ENCODE data around the gene SNX5.

The SNX5 gene

GRCh38 chr20:17912916-17913315, 55.7 kb downstream of the SNX5 start:
- peak; percentile 85 for DNase-seq

GRCh38 chr20:17911927-17912326, 56.7 kb downstream of the SNX5 start:
- no peak for DNase-seq

GRCh38 chr20:17910828-17911294, 57.7 kb downstream of the SNX5 start:
- peak; percentile 88 for DNase-seq

- DNase-seq = peak; percentile 49
These were observed 58.7 kb downstream of the SNX5 start for GRCh38 chr20:17909869-17910321.

GRCh38 chr20:17905544-17905943, 63.0 kb downstream of the SNX5 start:
- DNase-seq = no peak

GRCh38 chr20:17904027-17904426, 64.6 kb downstream of the SNX5 start:
- no peak for DNase-seq

- no peak for DNase-seq
These were observed 66.0 kb downstream of the SNX5 start for GRCh38 chr20:17902531-17903083.

GRCh38 chr20:17901971-17902370, 66.6 kb downstream of the SNX5 start:
- DNase-seq = no peak

GRCh38 chr20:17898548-17898994, 70.0 kb downstream of the SNX5 start:
- peak; percentile 70 for DNase-seq

- no peak for DNase-seq
These were observed 70.9 kb downstream of the SNX5 start for GRCh38 chr20:17897566-17898307.

- no peak for DNase-seq
These were observed 71.7 kb downstream of the SNX5 start for GRCh38 chr20:17896771-17897369.

- no peak for DNase-seq
These were observed 72.3 kb downstream of the SNX5 start for GRCh38 chr20:17896193-17896723.

GRCh38 chr20:17895641-17896171, 72.9 kb downstream of the SNX5 start:
- peak; percentile 45 for DNase-seq

- no peak for DNase-seq
These were observed 75.1 kb downstream of the SNX5 start for GRCh38 chr20:17893445-17893844.

- no peak for DNase-seq
These were observed 76.2 kb downstream of the SNX5 start for GRCh38 chr20:17892189-17892938.
